Esophagus muscularis mucosa (tissue), 3 donors: ENCODE measurements around the gene GBP6.

Experiments used
- CTCF ChIP-seq, 3 experiments: fragments of 200-600 bp in 2 of 3; fragments of 450-650 bp in 1 of 3; sonication (generic) in 2 of 3; IDR thresholded peaks; one replicate each; pipeline ENCODE4 v1.5.1; 2017 to 2019; ENCODE audit warnings: antibody characterized with exemption in 3 of 3, mild to moderate bottlenecking in 2 of 3, moderate library complexity in 1 of 3
- POLR2A ChIP-seq: fragments of 450-650 bp; IDR thresholded peaks from one replicate; pipeline ENCODE4 v1.6.1; 2017; ENCODE audit warnings: antibody characterized with exemption, moderate library complexity, mild to moderate bottlenecking, low read depth

- TF ChIP-seq CTCF (IDR thresholded peaks at IDR 0.05) (no peak), POLR2A (no peak)
Measured at GRCh38 chr1:89378001-89378400, 14.1 kb downstream of the GBP6 start.
